HCT116 (cell line): ENCODE measurements around the gene PHF2. TPM values are rescaled to one million over a fixed set of nuclear protein-coding genes. Genes with fewer than 3 reads are reported as not detected.

Source experiments
- ATAC-seq: fragments of 200-7000 bp; cut with Tn5 transposase; 2 replicates; pipeline ENCODE4 v1.9.1; 2020; ENCODE audit warnings: mild to moderate bottlenecking, moderate library complexity
- BruUV-seq: library from RNA; stranded (reverse); fragments of 400-500 nt; replicated peaks from 2 replicates; lab custom pipeline; 2021; lab: Mats Ljungman, UMichigan
- CTCF ChIA-PET: fragments of 300-600 bp; sonication (Branson Sonifier 250); formaldehyde crosslinking; loops from one replicate; lab custom pipeline; 2021; ENCODE audit warnings: antibody characterized with exemption; lab: Charles Lee
- POLR2A ChIA-PET: fragments of 300-600, 350-600 bp; sonication (Branson Sonifier 250); formaldehyde crosslinking; loops from one replicate; lab custom pipeline; 2021; ENCODE audit warnings: antibody characterized with exemption; lab: Charles Lee
- RAD21 ChIA-PET, 2 experiments: fragments of 300-600 bp; sonication (Branson Sonifier 250); formaldehyde crosslinking; loops; one replicate each; lab custom pipeline; 2023; ENCODE audit warnings: low total read pairs in 2 of 2; ENCODE audit not compliant: uncharacterized antibody in 2 of 2, unreplicated experiment in 2 of 2, low non-redundant PET in 1 of 2; lab: Charles Lee
- DNase-seq: peaks from one replicate; pipeline ENCODE4 v3.0.0-alpha.2; 2010; ENCODE audit warnings: low read depth, low spot score
- H2AFZ ChIP-seq: fragments of 200-600 bp; shearing (Covaris generic), sonication (generic); 2 replicates; pipeline ENCODE4 v1.6.1; 2017; ENCODE audit warnings: low read depth, mixed run types, mixed read lengths, antibody characterized with exemption, low read length; ENCODE audit not compliant: poor library complexity, severe bottlenecking
- H3K27ac ChIP-seq: 2 replicates; pipeline ENCODE4 v1.5.1; 2012; ENCODE audit warnings: low read depth, low read length
- H3K27me3 ChIP-seq: fragments of 200-600 bp; sonication (generic); 2 replicates; pipeline ENCODE4 v1.6.1; 2016; ENCODE audit warnings: mixed run types, low read length, mixed read lengths; ENCODE audit not compliant: insufficient read depth
- H3K36me3 ChIP-seq, 2 experiments: fragments of 200-500 bp in 1 of 2; fragments of 200-600 bp in 1 of 2; sonication (Bioruptor generic) in 1 of 2; sonication (generic) in 1 of 2; 2 replicates each; pipeline versions ENCODE4 v1.5.1 to v1.6.1; 2014 to 2016; ENCODE audit warnings: low read length in 2 of 2, inconsistent platforms in 1 of 2, mixed read lengths in 1 of 2, mixed run types in 1 of 2; ENCODE audit not compliant: insufficient read depth in 2 of 2, control insufficient read depth in 1 of 2
- H3K4me1 ChIP-seq, 2 experiments: fragments of 200-600 bp in 1 of 2; sonication (generic) in 1 of 2; 2 replicates each; pipeline versions ENCODE4 v1.5.1 to v1.6.1; 2012 to 2017; ENCODE audit warnings: low read length in 2 of 2, inconsistent platforms in 1 of 2, mild to moderate bottlenecking in 1 of 2, mixed read lengths in 1 of 2, mixed run types in 1 of 2, moderate library complexity in 1 of 2; ENCODE audit not compliant: insufficient read depth in 2 of 2, control insufficient read depth in 1 of 2
- H3K4me2 ChIP-seq: fragments of 200-600 bp; sonication (generic); 2 replicates; pipeline ENCODE4 v1.6.1; 2017; ENCODE audit warnings: mixed run types, low read length, mixed read lengths
- H3K4me3 ChIP-seq, 2 experiments: fragments of 200-600 bp in 1 of 2; sonication (generic) in 1 of 2; replicated peaks in 1 of 2; 2 replicates each; pipeline ENCODE4 v1.5.1; 2011 to 2016; ENCODE audit warnings: low read length in 2 of 2, control low read depth in 1 of 2, low read depth in 1 of 2, mild to moderate bottlenecking in 1 of 2, mixed read lengths in 1 of 2, mixed run types in 1 of 2
- H3K79me2 ChIP-seq: fragments of 200-600 bp; sonication (generic); 2 replicates; pipeline ENCODE4 v1.6.1; 2017; ENCODE audit warnings: mild to moderate bottlenecking, mixed run types, low read length, moderate library complexity, mixed read lengths; ENCODE audit not compliant: insufficient read depth
- H3K9ac ChIP-seq: fragments of 200-600 bp; sonication (generic); 2 replicates; pipeline ENCODE4 v1.6.1; 2016; ENCODE audit warnings: low read length, mixed read lengths
- H3K9me2 ChIP-seq: fragments of 200-600 bp; sonication (generic), shearing (Covaris generic); 2 replicates; pipeline ENCODE4 v1.6.1; 2017; ENCODE audit warnings: mixed run types, mild to moderate bottlenecking, moderate library complexity; ENCODE audit not compliant: insufficient read depth
- H3K9me3 ChIP-seq, 2 experiments: fragments of 200-500 bp in 1 of 2; fragments of 200-600 bp in 1 of 2; sonication (Bioruptor generic) in 1 of 2; sonication (generic) in 1 of 2; 2 replicates each; pipeline ENCODE4 v1.6.1; 2014 to 2017; ENCODE audit warnings: low read length in 2 of 2, mixed read lengths in 2 of 2, inconsistent platforms in 1 of 2, low read depth in 1 of 2, mild to moderate bottlenecking in 1 of 2, mixed run types in 1 of 2, moderate library complexity in 1 of 2; ENCODE audit not compliant: control insufficient read depth in 1 of 2, insufficient read depth in 1 of 2
- H4K20me1 ChIP-seq: fragments of 200-600 bp; sonication (generic), shearing (Covaris generic); 2 replicates; pipeline ENCODE4 v1.6.1; 2017; ENCODE audit warnings: mixed run types, mild to moderate bottlenecking, moderate library complexity; ENCODE audit not compliant: insufficient read depth
- CTCF ChIP-seq, 3 experiments: fragments of 200-600 bp in 1 of 3; sonication (generic) in 1 of 3; IDR thresholded peaks in 2 of 3; conservative IDR thresholded peaks in 1 of 3; 2 replicates each; pipeline ENCODE4 v1.5.1; 2012 to 2017; ENCODE audit warnings: low read depth in 2 of 3, low read length in 2 of 3, antibody characterized with exemption in 1 of 3, borderline replicate concordance in 1 of 3, control low read depth in 1 of 3, mild to moderate bottlenecking in 1 of 3, mixed read lengths in 1 of 3, mixed run types in 1 of 3, moderate library complexity in 1 of 3; ENCODE audit not compliant: insufficient read depth in 1 of 3
- MAX ChIP-seq: IDR thresholded peaks from 2 replicates; pipeline ENCODE4 v1.6.1; 2012
- ZNF274 ChIP-seq: fragments of 200-500 bp; sonication (Bioruptor generic); IDR thresholded peaks from 2 replicates; pipeline ENCODE4 v1.6.1; 2014; ENCODE audit warnings: mild to moderate bottlenecking, low read depth, low read length, inconsistent platforms
- intact Hi-C: fragments of 100-400 bp; cut with micrococcal nuclease; formaldehyde crosslinking; loops from 2 replicates; pipeline ENCODE4 v1.10.0; 2022
- total RNA-seq: library from RNA; stranded (reverse); gene quantifications from one replicate; pipeline ENCODE4 v1.2.1, GENCODE V29; 2021; ENCODE audit not compliant: unreplicated experiment

PHF2 gene
- total RNA-seq, 1 experiment from 2014 or later, result 20.6 TPM

- Histone ChIP-seq H3K4me3 (no peak overlapping the region), H3K4me1 (no peaks in the 10 kb centered on the region), H3K36me3 (no peaks in the 10 kb centered on the region), H3K79me2 (no peaks in the 10 kb centered on the region), H3K27me3 (no peaks in the 10 kb centered on the region), H3K27ac (no peak overlapping the region), H3K4me2 (no peak overlapping the region), H3K9ac (no peak overlapping the region), H2AFZ (no peak overlapping the region), H4K20me1 (no peaks in the 10 kb centered on the region), H3K9me3 (no peaks in the 10 kb centered on the region), H3K9me2 (no peaks in the 10 kb centered on the region)
- POLR2A ChIA-PET, result no interaction called here
- intact Hi-C loops, result no loop called here
- BruUV-seq, result no TSS peak
- no peak for ATAC-seq
- RAD21 ChIA-PET, result no interaction called here
- DNase-seq, result no peak
- CTCF ChIA-PET, result no interaction called here
- TF ChIP-seq ZNF274, result no peak
Measured at GRCh38 chr9:93660352-93661046, 84.1 kb downstream of the PHF2 start.

GRCh38 chr9:93661591-93661990 is 85.2 kb downstream of the PHF2 start:
- intact Hi-C loops, result no loop called here
- no peaks in the 10 kb centered on the region for H3K9me2 ChIP-seq
- H3K4me2 ChIP-seq, result no peak overlapping the region
- no peaks in the 10 kb centered on the region for H3K36me3 ChIP-seq
- H2AFZ ChIP-seq, result no peak overlapping the region
- DNase-seq (no peak), ATAC-seq (no peak)
- H3K9ac ChIP-seq, result no peak overlapping the region
- no TSS peak for BruUV-seq
- ChIA-PET CTCF (no interaction called here), RAD21 (no interaction called here), POLR2A (no interaction called here)
- H3K9me3 ChIP-seq, result no peaks in the 10 kb centered on the region
- H3K79me2 ChIP-seq, result no peaks in the 10 kb centered on the region
- TF ChIP-seq CTCF (IDR thresholded peaks at IDR 0.05 in 2 of 3, conservative IDR thresholded peaks at IDR 0.05 in 1 of 3; ENCODE audit: borderline replicate concordance in 1 of 3, insufficient read depth in 1 of 3, low read depth in 2 of 3, low read length in 2 of 3), result no peak
- no peak for TF ChIP-seq MAX
- no peak overlapping the region for H3K4me3 ChIP-seq
- no peaks in the 10 kb centered on the region for H4K20me1 ChIP-seq
- no peaks in the 10 kb centered on the region for H3K27me3 ChIP-seq
- H3K27ac ChIP-seq, result no peak overlapping the region
- H3K4me1 ChIP-seq, result no peaks in the 10 kb centered on the region
